CD14-positive monocyte (primary cell): ENCODE data around the gene BACH2. TPM values are rescaled to one million over a fixed set of nuclear protein-coding genes. Genes with fewer than 3 reads are reported as not detected.

Experiments
- DNase-seq, 3 donors: peaks; one replicate each; pipeline ENCODE4 v3.0.0-alpha.2; 2011 to 2022
- H2AFZ ChIP-seq: 2 replicates; pipeline ENCODE4 v1.6.0; 2012; ENCODE audit warnings: mild to moderate bottlenecking, low read depth, low read length, inconsistent platforms; ENCODE audit not compliant: insufficient read depth, poor library complexity, severe bottlenecking
- H3K27ac ChIP-seq, 2 donors: 1 replicate in 1 of 2; 2 replicates in 1 of 2; pipeline ENCODE4 v1.5.1; 2012 to 2013; ENCODE audit warnings: low read length in 2 of 2, control low read depth in 1 of 2, inconsistent platforms in 1 of 2, low read depth in 1 of 2, mild to moderate bottlenecking in 1 of 2
- H3K27me3 ChIP-seq, 2 donors: one replicate each; pipeline versions ENCODE4 v1.6.0 to v1.6.1; 2011 to 2013; ENCODE audit warnings: low read length in 2 of 2; ENCODE audit not compliant: control insufficient read depth in 2 of 2, insufficient read depth in 2 of 2
- H3K36me3 ChIP-seq, 2 donors: replicated peaks in 1 of 2; 1 replicate in 1 of 2; 2 replicates in 1 of 2; pipeline versions ENCODE4 v1.5.1 to v1.6.1; 2012 to 2013; ENCODE audit warnings: low read length in 2 of 2, control low read depth in 1 of 2, inconsistent platforms in 1 of 2, mild to moderate bottlenecking in 1 of 2; ENCODE audit not compliant: insufficient read depth in 2 of 2, control insufficient read depth in 1 of 2
- H3K4me1 ChIP-seq, 2 donors: 1 replicate in 1 of 2; 2 replicates in 1 of 2; pipeline versions ENCODE4 v1.5.1 to v1.6.1; 2012 to 2013; ENCODE audit warnings: low read length in 2 of 2, control low read depth in 1 of 2, inconsistent platforms in 1 of 2, mild to moderate bottlenecking in 1 of 2, moderate library complexity in 1 of 2; ENCODE audit not compliant: insufficient read depth in 2 of 2, control insufficient read depth in 1 of 2
- H3K4me2 ChIP-seq: replicated peaks from 2 replicates; pipeline ENCODE3; 2012; ENCODE audit warnings: low read length, moderate library complexity, mild to moderate bottlenecking; ENCODE audit not compliant: poor library complexity, severe bottlenecking; ENCODE audit errors: extremely low read depth
- H3K4me3 ChIP-seq, 3 experiments: fragments of 200-600 bp in 1 of 3; sonication (generic) in 1 of 3; replicated peaks in 1 of 3; 1 replicate in 2 of 3; 2 replicates in 1 of 3; pipeline ENCODE4 v1.5.1; 2011 to 2013; ENCODE audit warnings: low read length in 3 of 3, mild to moderate bottlenecking in 3 of 3, control low read depth in 2 of 3, low read depth in 2 of 3, inconsistent platforms in 1 of 3, moderate library complexity in 1 of 3
- H3K79me2 ChIP-seq: 2 replicates; pipeline ENCODE4 v1.6.0; 2012; ENCODE audit warnings: mild to moderate bottlenecking, control low read depth, inconsistent platforms, low read length, moderate library complexity; ENCODE audit not compliant: insufficient read depth
- H3K9ac ChIP-seq: 2 replicates; pipeline ENCODE4 v1.6.0; 2017; ENCODE audit warnings: low read length, mild to moderate bottlenecking; ENCODE audit not compliant: insufficient read depth, poor library complexity, severe bottlenecking
- H3K9me3 ChIP-seq, 2 donors: replicated peaks in 1 of 2; 1 replicate in 1 of 2; 2 replicates in 1 of 2; pipeline versions ENCODE4 v1.5.1 to v1.6.1; 2012 to 2013; ENCODE audit warnings: low read length in 2 of 2, control low read depth in 1 of 2; ENCODE audit not compliant: control insufficient read depth in 1 of 2, insufficient read depth in 1 of 2
- H4K20me1 ChIP-seq: 2 replicates; pipeline ENCODE4 v1.6.0; 2012; ENCODE audit warnings: mild to moderate bottlenecking, low read length, control low read depth, moderate library complexity; ENCODE audit not compliant: insufficient read depth
- H3K27ac Mint-ChIP-seq, 7 donors: one replicate each; pipeline ENCODE4 v1.8.0; 2020; ENCODE audit warnings: mild to moderate bottlenecking in 7 of 7, mixed read lengths in 7 of 7, moderate library complexity in 6 of 7, inconsistent platforms in 2 of 7
- H3K27me3 Mint-ChIP-seq, 3 donors: one replicate each; pipeline ENCODE4 v1.8.0; 2021 to 2022; ENCODE audit warnings: low read depth in 3 of 3, mild to moderate bottlenecking in 3 of 3, mixed read lengths in 3 of 3, moderate library complexity in 3 of 3, inconsistent platforms in 1 of 3
- H3K36me3 Mint-ChIP-seq, 2 donors: one replicate each; pipeline ENCODE4 v1.8.0; 2020; ENCODE audit warnings: mixed read lengths in 2 of 2, inconsistent platforms in 1 of 2, mild to moderate bottlenecking in 1 of 2
- H3K4me1 Mint-ChIP-seq: one replicate; pipeline ENCODE4 v1.8.0; 2020; ENCODE audit warnings: mild to moderate bottlenecking, mixed read lengths
- H3K4me3 Mint-ChIP-seq, 2 donors: one replicate each; pipeline ENCODE4 v1.8.0; 2020; ENCODE audit warnings: mild to moderate bottlenecking in 2 of 2, mixed read lengths in 2 of 2, moderate library complexity in 1 of 2
- H3K9me3 Mint-ChIP-seq, 7 donors: one replicate each; pipeline ENCODE4 v1.8.0; 2020 to 2022; ENCODE audit warnings: mixed read lengths in 7 of 7, mild to moderate bottlenecking in 6 of 7, moderate library complexity in 6 of 7, inconsistent platforms in 2 of 7
- WGBS: methylation state at CpG from one replicate; pipeline ENCODE4 v1.1.5; 2013; ENCODE audit warnings: missing lambda C conversion rate; ENCODE audit not compliant: insufficient coverage; 5-methylcytosine and 5-hydroxymethylcytosine counted together
- intact Hi-C, 2 donors: fragments of 100-400 bp; cut with micrococcal nuclease; formaldehyde crosslinking; loops; one replicate each; pipeline versions ENCODE4 v1.15.0 to v1.15.1; 2023
- polyA plus RNA-seq, 3 donors: library from polyadenylated mRNA; depleted of rRNA in 1 of 3; unstranded in 2 of 3; stranded (reverse) in 1 of 3; fragments of 300-500 nt in 2 of 3; fragments of >200 nt in 1 of 3; fragmentation: Illumina TruSeq in 2 of 3; gene quantifications; 1 replicate in 2 of 3; 2 replicates in 1 of 3; pipeline ENCODE4 v1.2.3, GENCODE V29; 2012 to 2021
- TF ChIP-seq, protein P1 (sequence below): fragments of 200-600 bp; IDR thresholded peaks from one replicate; pipeline ENCODE4 v1.8.0; 2022; ENCODE audit warnings: antibody characterized with exemption, mild to moderate bottlenecking

Gene BACH2
- polyA plus RNA-seq, 3 donors, result 0.04 to 0.09 (median 0.05) TPM

DNA sequence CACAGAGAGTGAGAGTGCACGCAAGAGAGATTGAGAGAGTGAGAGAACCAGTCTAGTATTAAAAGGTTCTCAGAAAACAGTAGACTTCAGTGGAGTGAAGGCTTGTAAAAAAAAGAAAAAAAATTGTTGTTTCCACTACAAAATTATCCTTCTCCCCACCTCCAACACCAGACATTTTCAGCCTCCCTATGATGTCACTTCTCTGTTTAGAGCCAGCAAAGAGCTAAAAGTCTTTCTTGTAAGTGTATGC is 77.8 kb downstream of the BACH2 start:
- Histone ChIP-seq H2AFZ (no peak overlapping the region), H3K9ac (no peak overlapping the region), H3K79me2 (no peaks in the 10 kb centered on the region), H3K27ac (no peak overlapping the region), H3K4me1 (peaks cover 8 to 16% of the 10 kb centered on the region in 2 donors), H3K4me3 (no peak overlapping the region), H3K27me3 (no peaks in the 10 kb centered on the region), H4K20me1 (no peaks in the 10 kb centered on the region), H3K4me2 (no peak overlapping the region), H3K36me3 (no peaks in the 10 kb centered on the region), H3K9me3 (peaks cover 14 to 17% of the 10 kb centered on the region in 2 donors)
- peaks cover 14% of the 10 kb centered on the region for H3K4me1 Mint-ChIP-seq
- peaks cover 0 to 2% (median 0%) of the 10 kb centered on the region in 3 donors for H3K27me3 Mint-ChIP-seq
- H3K36me3 Mint-ChIP-seq, result peaks cover 0 to 4% of the 10 kb centered on the region in 2 donors
- H3K9me3 Mint-ChIP-seq, result peaks cover 7 to 23% (median 16%) of the 10 kb centered on the region in 7 donors
- H3K27ac Mint-ChIP-seq, result no peak overlapping the region
- TF ChIP-seq, protein P1, sequence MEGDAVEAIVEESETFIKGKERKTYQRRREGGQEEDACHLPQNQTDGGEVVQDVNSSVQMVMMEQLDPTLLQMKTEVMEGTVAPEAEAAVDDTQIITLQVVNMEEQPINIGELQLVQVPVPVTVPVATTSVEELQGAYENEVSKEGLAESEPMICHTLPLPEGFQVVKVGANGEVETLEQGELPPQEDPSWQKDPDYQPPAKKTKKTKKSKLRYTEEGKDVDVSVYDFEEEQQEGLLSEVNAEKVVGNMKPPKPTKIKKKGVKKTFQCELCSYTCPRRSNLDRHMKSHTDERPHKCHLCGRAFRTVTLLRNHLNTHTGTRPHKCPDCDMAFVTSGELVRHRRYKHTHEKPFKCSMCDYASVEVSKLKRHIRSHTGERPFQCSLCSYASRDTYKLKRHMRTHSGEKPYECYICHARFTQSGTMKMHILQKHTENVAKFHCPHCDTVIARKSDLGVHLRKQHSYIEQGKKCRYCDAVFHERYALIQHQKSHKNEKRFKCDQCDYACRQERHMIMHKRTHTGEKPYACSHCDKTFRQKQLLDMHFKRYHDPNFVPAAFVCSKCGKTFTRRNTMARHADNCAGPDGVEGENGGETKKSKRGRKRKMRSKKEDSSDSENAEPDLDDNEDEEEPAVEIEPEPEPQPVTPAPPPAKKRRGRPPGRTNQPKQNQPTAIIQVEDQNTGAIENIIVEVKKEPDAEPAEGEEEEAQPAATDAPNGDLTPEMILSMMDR, result no peak
- intact Hi-C loops, result no loop called here
- H3K4me3 Mint-ChIP-seq, result no peak overlapping the region
- no peak for DNase-seq
- no CpG with 5 or more reads among the region's 1 CpG for WGBS

DNA sequence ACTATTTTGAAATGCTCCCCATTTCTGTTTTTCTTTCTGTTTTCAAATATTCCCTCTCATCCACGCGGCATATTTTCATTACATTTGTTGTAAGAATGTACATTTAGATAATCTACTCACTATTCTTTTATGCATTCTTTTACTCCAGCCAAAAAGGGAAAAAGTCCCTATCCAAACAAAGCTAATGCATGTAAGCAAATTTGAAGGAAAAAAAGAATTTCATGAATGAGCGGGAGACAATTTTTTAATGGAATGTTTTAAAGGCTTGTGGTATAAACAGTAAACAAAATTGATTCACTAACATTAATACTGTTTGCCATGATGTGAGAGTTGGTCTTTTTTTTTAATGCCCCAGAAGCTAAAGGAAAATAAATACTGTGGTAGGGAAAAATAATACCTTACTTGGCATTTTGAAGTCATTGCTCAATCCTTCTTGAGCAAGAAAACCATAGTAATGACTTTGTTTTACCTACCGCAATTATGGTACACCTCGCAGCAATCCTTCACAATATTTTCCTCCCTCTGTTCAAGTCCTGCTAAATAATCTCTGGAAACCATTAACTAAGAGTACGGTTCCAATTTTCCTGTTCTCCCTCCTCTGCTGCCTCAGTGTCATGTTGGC is 79.0 kb downstream of the BACH2 start:
- H3K36me3 ChIP-seq, result no peaks in the 10 kb centered on the region
- H3K27me3 ChIP-seq, result no peaks in the 10 kb centered on the region
- H3K4me3 ChIP-seq, result no peak overlapping the region
- peaks cover 4 to 6% of the 10 kb centered on the region in 2 donors for H3K9me3 ChIP-seq
- Mint-ChIP-seq H3K36me3 (peaks cover 0 to 1% of the 10 kb centered on the region in 2 donors), H3K27ac (no peak overlapping the region), H3K9me3 (peaks cover 2 to 10% (median 4%) of the 10 kb centered on the region in 7 donors), H3K4me1 (peaks cover 14% of the 10 kb centered on the region), H3K4me3 (no peak overlapping the region), H3K27me3 (peaks cover 0 to 2% (median 0%) of the 10 kb centered on the region in 3 donors)
- TF ChIP-seq, protein P1, result no peak
- no peaks in the 10 kb centered on the region for H3K79me2 ChIP-seq
- H4K20me1 ChIP-seq, result no peaks in the 10 kb centered on the region
- peaks cover 8 to 16% of the 10 kb centered on the region in 2 donors for H3K4me1 ChIP-seq
- no peak overlapping the region for H3K4me2 ChIP-seq
- H2AFZ ChIP-seq, result no peak overlapping the region
- H3K9ac ChIP-seq, result no peak overlapping the region
- no peak for DNase-seq
- H3K27ac ChIP-seq, result no peak overlapping the region
- intact Hi-C loops, result no loop called here
- WGBS, result 60% methylated on average over 3 of the region's 6 CpGs
